Stimulated activated CD8-positive, alpha-beta memory T cell treated with anti-CD3 and anti-CD28 coated beads, Interleukin-12 subunit alpha, Interleukin-12 subunit beta, amount 100 ng/mL, for 24 hours (primary cell): ENCODE data around the gene PTPN14.

Experiments used
- DNase-seq: peaks from one replicate; pipeline ENCODE4 v3.0.0-alpha.2; 2020; ENCODE audit errors: extremely low read depth

Gene PTPN14

DNA sequence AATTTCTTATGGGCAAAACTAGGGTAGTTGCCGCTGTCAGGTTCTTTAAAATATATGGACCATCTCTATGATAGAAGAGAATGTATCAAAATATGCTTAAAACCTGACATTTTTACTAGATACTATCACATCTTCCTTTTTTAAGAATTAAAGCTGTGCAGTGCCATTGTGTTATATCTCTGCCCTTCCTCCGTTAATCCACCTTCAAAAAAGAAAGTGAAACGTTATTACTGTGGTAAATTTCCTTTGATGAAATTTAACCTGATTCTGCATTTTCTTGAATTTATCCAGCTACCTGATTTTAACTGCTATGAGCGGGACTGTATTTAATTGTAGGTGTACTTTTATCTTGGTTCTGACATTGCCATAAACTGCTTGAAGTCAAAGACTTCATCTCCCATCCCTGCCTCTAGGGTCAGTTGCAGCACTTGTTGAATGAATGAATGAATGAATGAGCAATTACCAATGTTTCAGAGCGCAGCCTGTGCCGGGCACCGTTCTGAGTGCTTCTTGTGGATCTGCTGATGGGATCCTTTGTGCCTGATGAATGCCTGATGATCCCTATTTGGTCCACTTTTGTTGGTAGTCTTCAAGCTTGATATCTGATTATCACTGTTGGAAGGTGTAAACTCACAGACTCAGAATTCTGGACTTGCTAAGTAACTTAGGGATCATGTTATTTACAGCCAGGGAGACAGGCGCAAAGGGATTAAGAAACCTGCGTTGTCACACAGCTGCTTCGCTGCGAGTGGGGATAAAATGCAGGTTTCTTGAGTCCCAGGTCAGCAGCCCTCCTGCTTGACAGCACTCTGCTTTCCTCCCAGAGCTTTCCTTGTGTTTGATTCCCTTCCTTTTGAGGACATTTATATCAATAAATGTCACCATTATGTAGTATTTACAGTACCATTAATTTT is 240.4 kb downstream of the PTPN14 start:
- DNase-seq, result no peak

DNA sequence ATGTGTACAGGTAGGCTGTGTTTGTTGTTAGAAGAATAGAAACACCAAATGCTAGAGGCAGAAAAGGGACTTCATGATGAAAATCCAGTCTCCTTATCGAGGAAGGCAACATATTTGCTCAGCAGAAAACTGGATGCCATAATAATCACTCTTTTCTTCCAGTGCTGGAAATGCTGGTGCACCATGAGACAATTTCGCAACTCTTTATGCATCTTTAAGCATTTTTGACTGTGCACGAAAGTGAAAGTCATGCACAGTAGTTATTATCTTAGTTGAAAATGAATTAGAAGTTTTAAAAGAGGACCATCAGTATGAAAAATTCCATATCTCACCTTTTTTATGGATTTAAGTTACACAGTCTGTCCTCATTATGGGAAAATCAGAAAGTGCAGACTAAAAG is 241.4 kb downstream of the PTPN14 start:
- no peak for DNase-seq

DNA sequence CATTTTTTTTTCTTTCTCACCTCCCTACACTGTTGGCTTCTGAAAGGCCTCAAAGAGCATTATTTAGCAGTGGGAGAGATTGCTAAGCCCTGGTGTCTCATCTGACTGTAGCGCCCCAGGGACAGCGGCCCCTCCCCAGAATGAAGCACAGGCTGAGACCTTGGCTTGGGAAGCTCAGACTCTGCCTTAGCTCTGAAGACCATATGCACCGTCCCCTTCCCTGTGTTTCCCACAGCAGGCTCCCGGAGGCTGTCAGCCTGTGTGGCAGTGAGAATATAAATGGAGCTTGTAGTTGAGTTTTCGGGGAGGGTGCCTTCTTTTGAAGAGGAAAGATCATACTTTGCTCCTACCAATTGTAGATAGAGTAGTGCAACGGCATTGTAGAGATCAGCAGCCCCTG is 245.1 kb downstream of the PTPN14 start:
- DNase-seq, result no peak

GRCh38 chr1:214305164-214305751 is 246.1 kb downstream of the PTPN14 start:
- DNase-seq, result no peak

DNA sequence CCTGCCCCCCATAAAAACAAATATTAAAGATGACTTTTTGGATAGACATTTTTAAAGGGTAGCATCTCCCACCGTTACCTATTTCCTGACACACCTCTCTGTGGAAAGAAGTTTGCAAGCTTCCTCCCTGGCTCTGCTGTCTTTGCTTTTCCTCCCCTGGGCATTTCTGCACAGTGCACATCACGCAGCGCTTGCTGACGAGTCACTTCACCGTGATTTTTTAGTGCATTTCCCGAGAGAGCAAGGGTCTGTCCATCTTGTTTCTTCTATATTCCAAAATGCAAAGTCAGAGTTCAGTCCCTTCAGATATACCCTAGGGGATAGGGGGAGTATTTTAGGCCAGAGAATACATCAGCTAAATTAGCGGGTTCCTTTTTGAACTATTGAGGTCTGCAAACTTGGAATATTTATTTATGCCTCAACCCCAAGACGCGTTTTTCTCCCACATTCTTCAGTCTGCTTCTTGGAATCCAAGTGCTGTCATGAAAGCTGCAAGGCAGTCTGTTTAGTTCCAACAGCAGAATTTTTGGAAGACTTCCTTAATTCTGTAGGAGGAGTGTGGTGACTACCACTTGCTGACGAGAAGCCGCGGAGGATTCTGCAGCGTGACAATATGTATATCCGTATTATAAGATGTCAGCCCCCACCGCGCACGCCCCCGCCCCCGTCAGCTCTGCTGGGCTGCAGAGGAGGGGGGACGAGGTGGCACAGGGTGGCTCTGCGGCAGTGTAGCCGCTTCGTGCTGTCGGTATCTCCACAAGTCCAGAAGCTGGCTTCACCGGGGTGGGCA is 248.1 kb downstream of the PTPN14 start:
- no peak for DNase-seq

DNA sequence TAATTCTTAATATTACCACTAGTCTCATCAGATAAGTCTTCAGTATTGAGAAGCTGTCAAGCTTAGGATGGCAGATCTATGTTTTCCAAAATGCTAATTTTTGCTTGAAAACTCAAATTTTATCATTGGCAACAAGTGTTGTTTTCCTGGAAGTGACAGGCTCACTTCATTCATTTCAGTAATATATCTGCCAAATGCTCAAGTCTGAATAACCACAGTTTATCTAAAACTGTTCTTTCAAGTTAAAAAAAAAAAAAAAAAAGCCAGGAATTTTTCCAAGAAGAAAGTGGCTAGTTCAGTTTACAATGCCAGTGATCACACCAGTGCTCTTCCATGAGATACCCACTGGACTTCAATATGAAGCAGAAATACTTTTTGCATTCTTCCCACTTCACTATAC is 249.9 kb downstream of the PTPN14 start:
- DNase-seq, result no peak

- DNase-seq, result no peak
These were observed 251.1 kb downstream of the PTPN14 start for GRCh38 chr1:214300149-214300780.
